Measurements from ENCODE around the gene MRPL37. TPM values are rescaled to one million over a fixed set of nuclear protein-coding genes. Genes with fewer than 3 reads are reported as not detected.

The MRPL37 gene
- total RNA-seq, 1 donor, result 79.5 TPM

GRCh38 chr1:54256522-54257345 lies 56.8 kb downstream of the MRPL37 start:
- DNase-seq (ENCODE audit: low read depth), result no peak
- no peak for TF ChIP-seq CTCF (IDR thresholded peaks at IDR 0.05; ENCODE audit: insufficient read depth, low read depth, low read length)
- H3K4me3 ChIP-seq (ENCODE audit: low read depth, low read length), result no peak overlapping the region

- no peak overlapping the region for H3K4me3 ChIP-seq (ENCODE audit: low read depth, low read length)
- DNase-seq (ENCODE audit: low read depth), result no peak
- TF ChIP-seq CTCF (IDR thresholded peaks at IDR 0.05; ENCODE audit: insufficient read depth, low read depth, low read length), result no peak
These were observed 57.3 kb downstream of the MRPL37 start for GRCh38 chr1:54257346-54257620.

GRCh38 chr1:54257876-54258275 lies 57.9 kb downstream of the MRPL37 start:
- TF ChIP-seq CTCF (IDR thresholded peaks at IDR 0.05; ENCODE audit: insufficient read depth, low read depth, low read length), result no peak
- no peak overlapping the region for H3K4me3 ChIP-seq (ENCODE audit: low read depth, low read length)
- DNase-seq (ENCODE audit: low read depth), result no peak

- no peak for DNase-seq (ENCODE audit: low read depth)
- H3K4me3 ChIP-seq (ENCODE audit: low read depth, low read length), result no peak overlapping the region
- no peak for TF ChIP-seq CTCF (IDR thresholded peaks at IDR 0.05; ENCODE audit: insufficient read depth, low read depth, low read length)
These were observed 59.7 kb downstream of the MRPL37 start for GRCh38 chr1:54259546-54260140.

GRCh38 chr1:54260810-54261209 lies 60.8 kb downstream of the MRPL37 start:
- TF ChIP-seq CTCF (IDR thresholded peaks at IDR 0.05; ENCODE audit: insufficient read depth, low read depth, low read length), result no peak
- no peak overlapping the region for H3K4me3 ChIP-seq (ENCODE audit: low read depth, low read length)
- no peak for DNase-seq (ENCODE audit: low read depth)

GRCh38 chr1:54262244-54262643 lies 62.3 kb downstream of the MRPL37 start:
- DNase-seq (ENCODE audit: low read depth), result no peak
- no peak for TF ChIP-seq CTCF (IDR thresholded peaks at IDR 0.05; ENCODE audit: insufficient read depth, low read depth, low read length)

More at GRCh38 chr1:54262244-54262643, 62.3 kb downstream of the MRPL37 start:
- H3K4me3 ChIP-seq (ENCODE audit: low read depth, low read length), result no peak overlapping the region
